Stimulated activated CD8-positive, alpha-beta memory T cell treated with anti-CD3 and anti-CD28 coated beads, Interleukin-4, amount 100 ng/mL, for 48 hours (primary cell): ENCODE measurements around the gene MAS1L.

ENCODE experiments used
- DNase-seq: peaks from one replicate; pipeline ENCODE4 v3.0.0-alpha.2; 2020

MAS1L gene, protein sequence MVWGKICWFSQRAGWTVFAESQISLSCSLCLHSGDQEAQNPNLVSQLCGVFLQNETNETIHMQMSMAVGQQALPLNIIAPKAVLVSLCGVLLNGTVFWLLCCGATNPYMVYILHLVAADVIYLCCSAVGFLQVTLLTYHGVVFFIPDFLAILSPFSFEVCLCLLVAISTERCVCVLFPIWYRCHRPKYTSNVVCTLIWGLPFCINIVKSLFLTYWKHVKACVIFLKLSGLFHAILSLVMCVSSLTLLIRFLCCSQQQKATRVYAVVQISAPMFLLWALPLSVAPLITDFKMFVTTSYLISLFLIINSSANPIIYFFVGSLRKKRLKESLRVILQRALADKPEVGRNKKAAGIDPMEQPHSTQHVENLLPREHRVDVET

DNA sequence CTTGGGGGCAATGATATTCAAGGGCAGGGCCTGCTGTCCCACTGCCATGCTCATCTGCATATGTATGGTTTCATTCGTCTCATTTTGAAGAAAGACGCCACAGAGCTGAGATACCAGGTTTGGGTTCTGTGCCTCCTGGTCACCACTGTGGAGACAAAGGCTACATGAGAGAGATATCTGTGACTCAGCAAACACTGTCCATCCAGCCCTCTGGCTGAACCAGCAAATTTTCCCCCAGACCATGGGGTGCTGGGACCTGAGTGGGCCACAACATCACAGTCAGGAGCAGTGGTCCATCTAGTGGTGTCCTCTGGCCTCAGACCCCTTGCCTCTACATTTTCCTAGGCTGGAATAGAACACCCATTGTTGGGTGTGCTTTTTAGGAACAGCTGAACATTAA lies at the start of gene MAS1L:
Gene MAS1L, minus strand, starts transcription at position 297 of the 400 bp plus-strand sequence. Its CDS starts 54 bp downstream, at position 243.
- no peak for DNase-seq

DNA sequence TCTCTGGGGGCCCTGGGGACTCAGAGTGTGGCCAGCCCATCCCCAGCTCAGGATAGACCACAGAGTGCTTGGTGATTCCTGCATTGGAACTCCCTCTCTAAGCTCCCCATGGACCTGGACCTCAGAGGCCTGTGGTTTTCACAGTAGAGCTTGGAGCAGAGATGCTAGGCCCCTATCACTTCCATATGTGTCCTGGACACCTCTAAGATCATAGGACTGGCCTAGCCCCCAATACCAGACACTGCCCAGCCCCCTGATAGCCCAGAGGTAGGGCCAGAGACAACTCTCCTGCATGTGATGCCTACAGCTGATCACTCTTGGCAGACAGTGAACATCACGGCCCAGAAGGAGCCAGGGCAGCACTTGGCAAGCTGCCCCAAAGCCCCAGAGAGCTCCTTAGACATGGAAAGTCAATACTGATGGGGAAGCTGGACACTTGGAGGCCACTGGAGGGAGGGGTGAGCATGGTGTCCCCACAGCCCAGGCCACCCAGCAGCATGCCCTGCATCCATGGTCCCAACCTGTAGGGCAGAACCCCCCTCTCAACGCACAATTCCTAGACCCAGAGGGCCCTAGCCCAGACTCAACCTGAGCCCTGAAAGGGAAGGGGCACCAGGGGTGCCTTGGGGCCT lies 44.7 kb upstream of the MAS1L start:
- DNase-seq: no peak

DNA sequence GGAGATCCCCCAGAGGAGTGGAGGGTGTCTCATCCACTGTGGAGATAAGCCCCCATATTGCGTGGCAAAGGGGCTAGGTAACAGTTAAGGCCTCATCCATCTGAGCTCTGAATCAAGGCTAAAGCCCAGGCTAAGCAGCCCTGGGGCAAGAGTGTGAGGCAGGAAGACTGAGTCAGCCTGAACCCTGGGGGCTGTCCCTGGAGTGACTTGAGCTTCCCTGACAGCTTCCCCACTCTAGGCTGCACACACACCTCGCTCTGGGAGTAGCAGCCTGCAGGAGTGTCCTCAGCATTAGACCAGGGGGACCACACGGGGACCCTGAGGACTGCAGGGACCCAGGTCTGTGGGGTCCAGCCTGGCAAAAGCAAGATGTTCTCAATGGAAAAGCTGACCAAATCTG lies 43.9 kb upstream of the MAS1L start:
- DNase-seq: peak; percentile 31

DNA sequence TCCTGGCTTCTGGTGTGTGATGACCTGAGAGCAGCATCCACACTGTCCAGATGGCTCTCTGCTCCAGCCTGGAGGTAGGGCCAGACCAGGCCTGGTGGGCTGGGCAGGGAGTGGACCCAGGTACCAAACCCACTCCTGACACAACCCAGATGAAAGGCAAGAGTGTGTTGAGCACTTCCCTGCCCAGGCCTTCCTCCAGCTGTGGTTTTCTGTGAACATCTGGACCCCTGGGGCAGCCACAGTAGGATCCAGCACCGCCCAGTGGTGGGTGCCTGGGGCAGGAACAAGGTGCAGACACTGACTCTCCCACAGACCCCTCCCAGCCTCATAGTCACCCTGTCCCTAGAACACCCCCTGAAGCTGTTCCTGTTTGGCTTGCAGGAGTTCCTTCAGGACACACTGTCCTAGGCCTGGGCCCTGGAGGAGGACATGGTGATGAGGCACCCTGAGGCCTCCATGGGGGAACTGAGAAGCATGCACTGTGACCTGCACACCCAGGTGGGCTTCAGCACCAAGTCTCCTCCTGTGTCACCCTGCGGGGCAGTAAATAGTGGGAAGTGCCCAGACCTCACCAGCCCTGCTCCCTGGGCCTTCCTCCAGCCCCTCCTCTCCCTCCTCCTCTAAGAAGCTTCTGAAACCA lies 43.0 kb upstream of the MAS1L start:
- DNase-seq: no peak

DNA sequence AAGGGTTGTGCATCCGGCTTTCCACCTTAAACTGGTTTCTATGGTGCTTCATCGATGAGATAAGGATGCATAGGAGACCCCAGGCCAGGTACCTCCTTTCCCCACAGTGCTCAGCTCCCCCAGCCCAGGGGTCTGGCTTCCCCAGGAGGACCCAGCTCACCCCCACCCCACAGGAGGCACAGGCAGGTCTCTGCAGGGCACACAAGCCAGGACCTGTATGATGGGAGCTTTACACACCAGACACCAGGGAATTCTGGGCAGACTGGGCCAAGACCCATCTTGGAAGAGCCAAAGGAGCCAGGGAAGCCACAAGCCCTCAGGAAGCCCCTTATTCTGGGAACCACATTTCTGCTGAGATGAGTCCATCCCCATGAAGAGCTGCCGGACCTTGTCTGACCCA lies 42.2 kb upstream of the MAS1L start:
- no peak for DNase-seq

DNA sequence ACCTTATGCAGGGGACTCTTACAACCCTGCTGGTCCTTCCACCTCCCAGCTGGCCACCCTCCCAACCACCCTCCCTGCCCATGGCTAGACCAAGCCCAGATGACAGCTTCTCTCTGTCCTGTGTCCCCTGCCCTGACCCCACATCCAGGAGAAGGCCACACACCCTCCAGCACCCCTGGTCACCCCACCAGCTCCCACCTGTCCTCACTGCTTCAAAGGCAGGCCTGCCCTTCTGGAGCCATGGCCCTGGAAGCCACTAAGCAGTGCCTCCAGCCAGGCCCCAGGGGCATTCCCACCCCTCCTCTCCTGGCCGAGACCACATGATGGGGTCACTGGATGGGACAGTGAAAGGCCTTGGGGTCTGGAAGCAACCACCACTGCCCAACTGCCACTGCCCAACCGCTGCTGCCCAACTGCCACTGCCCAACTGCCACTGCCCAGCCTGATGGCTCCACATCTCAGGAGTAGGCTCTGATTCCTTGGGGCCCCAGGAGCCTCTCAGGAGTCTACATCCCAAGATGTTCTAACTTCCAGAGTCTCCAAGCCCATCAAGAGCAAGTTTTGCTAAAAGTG lies 41.3 kb upstream of the MAS1L start:
- DNase-seq: no peak

DNA sequence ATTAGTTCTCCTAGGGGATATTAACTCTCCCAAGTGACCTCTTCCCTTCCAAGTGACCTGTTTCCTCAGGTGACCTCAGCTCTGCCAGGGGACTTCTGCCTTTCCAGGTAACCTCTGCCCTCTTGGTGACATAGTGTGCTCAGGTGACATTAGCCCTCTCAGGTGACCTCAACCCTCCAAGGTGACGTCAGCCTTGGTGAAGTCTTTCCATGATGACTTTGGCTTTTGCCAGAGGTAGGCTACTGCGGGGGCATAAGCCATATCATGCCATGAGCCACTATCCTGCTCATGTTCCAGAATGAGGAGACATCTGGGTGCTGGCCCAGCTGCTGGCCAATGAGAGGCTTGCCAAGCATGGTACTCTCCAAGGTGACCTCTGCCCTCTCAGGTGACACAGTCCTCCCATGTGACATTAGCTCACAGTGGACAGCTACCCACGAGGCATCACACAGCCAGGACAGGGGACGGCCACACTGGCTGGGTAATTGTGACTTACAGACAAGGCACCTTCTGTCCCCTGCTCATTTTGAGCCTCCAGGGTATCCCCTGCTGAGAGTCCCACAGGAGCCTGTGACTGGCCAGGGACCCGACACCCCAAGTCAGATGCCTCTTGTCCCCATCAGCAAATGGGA lies 40.7 kb upstream of the MAS1L start:
- DNase-seq: no peak

DNA sequence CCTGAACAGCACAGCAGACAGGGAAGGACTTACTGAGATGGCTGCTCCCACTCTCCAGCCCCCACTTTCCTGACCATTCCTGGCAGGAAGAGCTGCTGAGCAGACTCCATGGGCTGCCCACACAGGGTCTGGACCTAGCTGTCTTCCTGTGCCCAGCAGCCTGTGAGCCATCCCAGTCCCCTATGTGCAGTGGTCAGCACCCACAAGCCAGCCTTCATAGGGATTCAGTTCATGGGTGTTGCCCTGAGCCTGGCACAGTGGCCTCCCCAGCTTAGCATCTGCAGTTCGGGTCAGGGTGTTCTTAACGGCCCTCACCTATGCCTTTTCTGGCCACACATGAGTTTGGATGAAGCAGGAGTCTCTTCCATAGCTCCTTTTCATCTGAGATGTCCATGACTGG lies 39.8 kb upstream of the MAS1L start:
- DNase-seq: no peak

DNA sequence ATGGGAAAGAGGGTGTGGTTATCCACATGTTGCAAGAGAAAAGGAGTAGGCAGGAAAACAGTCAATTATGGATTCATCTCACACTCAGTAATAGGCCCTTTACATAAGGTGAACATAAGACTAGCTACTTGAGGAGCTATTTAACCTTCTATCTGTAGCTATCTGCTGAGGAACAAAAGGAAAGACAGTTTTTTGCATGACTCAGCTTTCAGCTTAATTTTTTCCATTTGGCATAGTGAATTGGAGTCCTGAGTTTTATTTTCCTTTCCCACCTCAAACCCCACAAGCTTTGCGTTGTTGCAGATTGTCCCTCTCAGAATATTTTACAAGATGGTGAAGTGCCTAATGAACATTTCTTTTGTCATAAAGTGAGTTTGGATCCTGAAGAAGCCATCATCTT lies 39.4 kb upstream of the MAS1L start:
- DNase-seq: no peak

DNA sequence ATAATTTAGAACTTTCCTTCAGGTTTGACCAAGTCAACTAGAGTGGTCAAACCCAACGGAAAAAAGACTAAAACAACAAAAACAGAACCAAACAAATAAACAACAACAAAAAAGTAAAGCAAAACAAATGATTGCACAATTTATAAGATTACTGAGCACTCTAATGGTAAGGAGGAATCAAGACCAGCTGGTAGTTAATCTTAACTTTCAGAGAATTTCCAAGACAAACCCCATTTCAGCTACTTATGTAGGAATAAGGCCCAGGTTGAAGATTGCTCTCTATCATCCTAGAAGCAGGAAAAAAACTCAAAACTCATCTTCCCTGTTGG lies 37.5 kb upstream of the MAS1L start:
- DNase-seq: no peak

DNA sequence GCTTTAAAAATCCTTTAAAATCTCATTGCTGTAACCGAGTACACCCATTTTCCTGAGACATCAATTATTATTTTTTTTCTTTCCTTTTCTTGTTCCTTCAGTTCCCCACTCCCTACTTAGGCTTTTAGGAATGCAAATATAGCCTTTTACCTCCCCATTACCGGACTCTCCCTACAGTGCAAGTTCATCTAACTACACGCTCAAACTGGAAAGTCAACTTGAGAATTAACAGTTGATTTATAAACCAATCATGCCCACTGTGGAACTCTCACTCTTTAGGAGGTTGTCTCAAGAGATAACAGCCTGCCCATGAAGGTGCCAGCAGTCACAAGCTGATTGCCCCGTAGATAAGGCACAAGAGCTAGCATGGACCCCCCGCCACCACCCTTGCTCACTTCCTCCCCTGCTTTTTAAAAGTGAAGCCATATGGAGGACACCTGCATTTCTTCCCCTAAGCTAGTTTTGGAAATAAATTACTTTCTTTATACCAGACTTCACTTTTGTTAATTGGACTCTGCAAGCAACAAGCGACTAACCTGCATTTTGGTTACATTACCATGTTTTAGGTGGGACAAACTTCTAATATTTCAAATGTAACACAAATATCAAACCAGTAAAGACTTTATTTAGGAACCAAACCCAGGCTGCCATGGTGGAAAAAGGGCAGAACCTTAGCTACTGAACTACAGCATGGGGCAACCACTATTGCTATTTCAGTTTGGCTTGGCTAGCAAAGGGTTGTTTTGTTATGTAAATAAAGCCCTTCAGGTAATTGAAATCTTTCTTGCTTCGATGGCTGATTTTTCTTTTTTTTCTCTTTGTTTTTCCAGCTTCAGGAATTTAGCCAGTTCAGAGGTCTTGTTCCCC lies 36.9 kb upstream of the MAS1L start:
- no peak for DNase-seq

DNA sequence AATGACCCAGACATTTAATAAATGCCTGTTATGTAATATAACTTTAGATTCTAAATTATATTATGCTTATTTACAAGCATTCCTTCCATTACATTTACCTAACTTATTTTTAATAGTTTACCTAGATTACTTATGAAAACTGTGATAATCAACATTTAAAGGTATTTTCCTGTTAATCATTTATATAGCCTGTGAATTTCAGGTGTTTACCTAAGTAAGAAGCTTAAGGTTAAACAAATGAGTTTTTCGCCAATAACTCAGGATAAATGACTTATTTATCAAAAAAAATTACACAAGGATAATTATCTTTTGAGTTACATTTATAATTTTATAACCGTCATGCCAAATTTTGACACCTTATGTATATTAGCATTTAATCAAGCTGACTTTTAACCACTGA lies 36.3 kb upstream of the MAS1L start:
- no peak for DNase-seq

DNA sequence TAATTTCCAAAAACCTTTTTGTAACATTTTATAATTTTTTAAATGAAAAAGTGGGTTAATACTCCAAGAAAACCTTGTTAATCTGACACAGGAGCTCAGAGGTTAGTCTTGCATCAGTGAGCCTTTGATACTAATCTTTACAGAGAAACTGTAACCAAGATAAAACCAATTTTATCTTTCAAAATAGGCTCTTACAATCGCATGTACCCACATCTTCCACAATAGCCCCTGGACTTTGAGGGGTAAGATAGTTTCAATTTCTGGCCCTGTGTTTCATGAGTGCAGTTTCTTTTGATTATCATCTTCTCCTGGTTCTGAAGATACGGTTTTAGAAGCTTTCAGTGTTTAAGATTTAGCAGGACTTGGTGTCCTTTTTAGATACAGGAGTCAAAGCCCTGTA lies 34.5 kb upstream of the MAS1L start:
- DNase-seq: no peak

DNA sequence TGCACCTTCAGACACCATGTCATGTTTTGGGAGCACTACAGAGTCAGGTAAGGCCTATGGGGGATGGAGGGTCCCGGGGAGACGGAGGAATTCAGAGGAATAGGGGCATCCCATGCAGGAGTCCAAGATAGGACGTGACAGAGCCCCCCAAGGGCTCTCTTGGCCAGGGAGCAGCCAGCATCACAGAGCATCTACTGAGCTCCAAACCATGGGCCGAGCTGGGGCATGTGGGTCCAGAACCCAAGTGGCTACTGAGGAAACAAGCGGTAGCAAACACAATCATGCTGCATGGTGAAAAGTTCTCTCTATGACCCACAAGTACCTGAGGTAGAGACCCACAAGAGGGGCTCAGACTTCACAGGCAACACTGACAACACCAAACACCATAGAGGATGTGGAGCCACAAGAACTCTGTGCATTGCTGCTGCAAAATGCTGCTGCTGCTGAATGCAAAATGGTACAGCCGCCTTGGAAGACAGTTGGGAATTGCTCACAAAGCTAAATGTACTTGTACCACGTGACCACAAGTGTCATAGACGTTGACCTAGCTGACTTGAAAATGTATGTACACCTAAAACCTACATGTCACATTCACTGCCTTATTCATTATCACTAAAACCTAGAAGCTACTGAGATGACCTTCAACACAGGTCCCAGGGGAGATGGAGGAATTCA lies 33.4 kb upstream of the MAS1L start:
- no peak for DNase-seq

DNA sequence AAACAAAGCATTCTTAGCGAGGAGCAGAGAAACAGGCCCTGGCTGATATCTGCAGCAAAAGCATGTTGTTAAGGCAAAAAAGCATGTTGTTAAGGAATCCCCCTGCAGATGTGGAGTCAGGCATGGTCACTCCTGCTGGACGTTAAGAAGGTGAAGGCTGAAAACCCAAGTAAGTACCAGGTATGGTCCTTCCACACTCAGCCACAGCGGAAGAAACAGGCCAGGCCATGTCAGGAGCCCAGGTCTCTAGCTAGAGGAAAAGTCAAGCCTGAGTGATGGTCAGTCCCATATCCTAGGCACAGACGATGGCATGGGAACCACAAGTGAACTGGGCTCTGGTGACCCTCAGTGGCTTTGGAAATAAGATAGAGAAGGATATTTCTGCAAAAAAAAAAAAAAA lies 32.5 kb upstream of the MAS1L start:
- DNase-seq: no peak

DNA sequence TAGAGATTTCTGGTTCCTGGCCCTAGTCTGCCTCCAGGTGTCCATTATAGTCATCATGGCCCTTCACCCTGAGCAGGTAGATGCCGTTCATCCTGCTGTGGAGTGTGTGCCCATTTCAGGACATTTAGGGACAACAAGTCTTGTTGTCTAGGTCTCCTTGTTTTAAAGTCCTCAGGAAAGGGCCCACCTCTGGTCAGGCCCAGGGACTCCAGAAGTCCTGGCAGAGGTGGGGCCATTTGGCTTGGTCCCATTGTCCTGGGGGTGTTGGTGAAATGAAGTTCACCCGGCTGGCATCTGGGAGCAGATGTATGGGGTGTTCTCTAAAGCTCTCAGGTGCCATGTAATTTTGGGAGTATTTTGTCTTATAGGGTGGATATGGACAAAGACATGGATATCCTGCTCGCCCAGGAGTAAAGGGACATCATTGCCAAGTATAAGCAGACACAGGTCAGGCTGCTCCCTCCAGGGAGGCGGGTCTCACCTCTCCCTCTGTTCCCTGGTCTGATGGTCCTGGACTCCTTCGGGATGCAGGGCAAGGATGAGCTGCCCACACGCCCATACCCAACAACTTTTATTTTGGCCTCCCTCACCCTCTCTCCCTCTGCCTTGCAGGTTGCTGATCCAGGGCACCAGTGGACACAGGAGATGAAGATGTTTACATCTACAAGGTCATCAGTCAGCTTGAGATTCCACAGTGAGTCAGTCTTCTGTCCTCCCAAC lies 31.7 kb upstream of the MAS1L start:
- no peak for DNase-seq

DNA sequence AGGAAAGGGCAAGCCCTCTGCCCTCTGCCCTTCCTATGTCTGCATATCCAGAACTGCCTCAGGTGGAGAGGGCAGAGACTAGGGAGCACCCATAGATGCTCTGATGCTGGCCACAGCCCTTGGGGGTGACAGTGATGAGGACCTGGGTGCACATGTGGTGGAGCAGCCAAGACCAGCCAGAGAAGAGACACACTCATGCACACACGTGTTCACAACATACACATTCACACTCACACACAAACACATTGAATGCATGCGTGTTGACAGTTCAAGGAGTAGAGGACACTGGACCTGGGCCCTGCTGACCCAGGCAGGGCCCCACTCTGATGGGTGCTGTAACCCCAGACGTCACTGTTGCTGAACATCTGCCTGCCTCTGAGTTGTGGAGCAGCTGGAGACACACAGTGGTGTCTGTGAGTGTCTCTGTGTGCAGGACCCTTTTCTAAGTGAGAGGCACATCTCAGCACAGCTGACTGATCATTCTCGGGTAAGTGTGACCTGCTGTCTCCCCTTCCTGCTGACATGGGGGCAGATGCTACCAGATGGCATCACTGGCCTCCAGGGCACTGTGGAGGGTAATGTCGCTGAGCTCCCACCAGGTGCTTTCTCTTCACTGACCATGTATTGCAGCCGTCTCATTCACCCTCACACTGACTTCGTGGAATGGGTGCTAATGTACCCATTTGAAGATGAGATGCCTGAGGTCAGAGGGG lies 30.1 kb upstream of the MAS1L start:
- no peak for DNase-seq

DNA sequence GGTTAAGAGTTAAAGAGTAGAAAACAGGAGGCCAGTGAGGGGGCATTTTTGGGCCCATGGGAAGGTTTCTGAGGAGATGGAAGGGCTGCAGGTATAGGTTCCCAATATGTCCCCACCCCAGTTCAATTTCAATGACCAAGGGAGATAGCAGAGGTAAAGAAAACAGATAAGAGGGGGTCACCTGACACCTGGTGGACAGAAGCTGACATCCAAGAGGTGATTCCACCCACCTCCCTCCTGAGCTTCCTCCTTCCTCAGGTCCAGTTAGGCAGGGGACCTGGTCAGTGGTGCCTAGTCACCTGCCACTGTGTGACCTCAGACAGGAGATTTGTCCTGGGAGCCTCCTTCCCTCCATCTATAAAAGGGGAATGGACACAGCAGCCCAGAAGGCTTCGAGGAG lies 29.5 kb upstream of the MAS1L start:
- DNase-seq: no peak

DNA sequence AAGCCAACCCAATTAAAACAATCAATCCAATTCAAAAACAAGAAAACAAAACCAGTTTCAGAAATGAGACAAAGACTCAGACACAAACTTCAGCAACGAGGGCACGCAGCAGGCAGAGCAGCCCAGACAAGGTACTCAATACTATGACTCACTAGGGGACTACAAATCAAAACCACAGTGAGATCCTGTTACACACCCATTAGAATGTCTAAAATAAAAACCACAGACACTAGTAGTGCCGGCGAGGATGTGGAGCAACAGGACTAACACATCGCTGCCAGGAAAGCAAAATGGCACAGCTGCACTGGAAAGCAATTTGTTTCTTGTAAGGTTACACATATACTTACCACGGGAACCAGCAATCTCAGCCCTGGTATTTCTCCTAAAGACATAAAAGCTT lies 28.4 kb upstream of the MAS1L start:
- peak; percentile 43 for DNase-seq

DNA sequence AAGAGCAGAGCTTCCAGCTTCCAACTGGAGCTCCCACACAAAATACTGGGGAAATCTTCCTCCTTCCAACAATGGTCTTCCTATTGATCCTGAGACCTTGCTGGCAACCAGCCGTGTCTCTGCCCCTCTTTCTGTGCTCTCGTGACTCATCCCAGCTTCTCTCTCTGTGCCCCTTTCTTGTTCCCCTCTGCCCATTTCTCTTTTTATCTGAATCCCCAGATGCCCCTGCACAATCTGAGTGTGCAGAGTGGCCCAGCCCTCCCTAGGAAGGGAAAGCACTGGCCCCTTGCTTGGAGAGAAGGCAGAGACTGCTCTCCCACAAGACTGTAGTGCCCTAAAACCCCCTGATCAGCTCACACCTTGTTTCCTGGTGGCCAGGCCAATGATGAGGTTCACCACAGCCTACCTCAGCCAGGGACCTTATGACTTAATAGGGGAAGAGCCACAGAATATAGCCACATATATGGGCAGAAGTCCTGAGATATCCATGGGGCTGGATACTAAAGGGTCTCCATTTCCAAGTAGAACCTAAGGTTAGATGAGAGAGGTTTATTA lies 23.1 kb upstream of the MAS1L start:
- no peak for DNase-seq
